HepG2 (cell line): ENCODE data around the gene CARD19. TPM values are rescaled to one million over a fixed set of nuclear protein-coding genes. Genes with fewer than 3 reads are reported as not detected.

ENCODE experiments used
- AGO1 ChIP-seq: fragments of 200-400 bp; formaldehyde crosslinking; IDR thresholded peaks from 2 replicates; pipeline ENCODE4 v1.6.1; 2017; ENCODE audit warnings: mild to moderate bottlenecking, low read depth, low read length, moderate library complexity; ENCODE audit not compliant: poor library complexity, severe bottlenecking
- AGO2 ChIP-seq: fragments of 200-400 bp; formaldehyde crosslinking; optimal IDR thresholded peaks from 2 replicates; pipeline ENCODE3; 2017; ENCODE audit warnings: mild to moderate bottlenecking, low read depth, low read length, moderate library complexity
- FOXM1 ChIP-seq: sonication (generic); formaldehyde crosslinking; IDR thresholded peaks from 2 replicates; pipeline ENCODE4 v1.5.0; 2020; ENCODE audit warnings: missing genetic modification reagents
- MATR3 ChIP-seq: sonication (generic); formaldehyde crosslinking; IDR thresholded peaks from 2 replicates; pipeline ENCODE4 v1.4.0; 2020; ENCODE audit warnings: missing genetic modification reagents
- RBM22 ChIP-seq: fragments of 200-400 bp; formaldehyde crosslinking; optimal IDR thresholded peaks from 2 replicates; pipeline ENCODE3; 2017; ENCODE audit warnings: mild to moderate bottlenecking, low read length, moderate library complexity
- RCOR2 ChIP-seq: IDR thresholded peaks from 2 replicates; pipeline ENCODE4 v1.6.1; 2016; ENCODE audit warnings: missing biosample characterization, missing genetic modification reagents
- YY1 ChIP-seq: IDR thresholded peaks from 2 replicates; pipeline ENCODE4 v1.6.1; 2011; ENCODE audit warnings: low read length, low read depth, moderate library complexity, mild to moderate bottlenecking; ENCODE audit not compliant: insufficient read depth, insufficient replicate concordance
- ZBTB38 ChIP-seq: sonication (generic); formaldehyde crosslinking; IDR thresholded peaks from 2 replicates; pipeline ENCODE4 v1.5.1; 2020; ENCODE audit warnings: mild to moderate bottlenecking, missing genetic modification reagents
- ZIK1 ChIP-seq: sonication (generic); formaldehyde crosslinking; IDR thresholded peaks from 2 replicates; pipeline ENCODE4 v1.5.0; 2020; ENCODE audit warnings: mild to moderate bottlenecking, low read depth, missing genetic modification reagents, borderline replicate concordance
- ZNF552 ChIP-seq: sonication (generic); formaldehyde crosslinking; IDR thresholded peaks from 2 replicates; pipeline ENCODE4 v1.9.0; 2022; ENCODE audit warnings: missing genetic modification reagents, mild to moderate bottlenecking, borderline replicate concordance
- ZNF660 ChIP-seq: sonication (generic); formaldehyde crosslinking; IDR thresholded peaks from 2 replicates; pipeline ENCODE4 v1.5.1; 2020; ENCODE audit warnings: mild to moderate bottlenecking, low read depth, missing genetic modification reagents, borderline replicate concordance
- polyA plus RNA-seq, 8 experiments: library from polyadenylated mRNA; depleted of rRNA in 3 of 8; stranded (reverse) in 7 of 8; unstranded in 1 of 8; fragments of >200 nt; fragmentation: Illumina TruSeq in 4 of 8; extraction: Trizol in 4 of 8; gene quantifications; 2 replicates each; pipeline versions ENCODE4 v1.2.1 to v1.2.3, GENCODE V29; 2011 to 2016; ENCODE audit warnings: low read depth in 4 of 8, missing spikeins in 1 of 8, mixed read lengths in 1 of 8; ENCODE audit not compliant: insufficient read depth in 1 of 8
- total RNA-seq, 5 experiments: library from RNA; depleted of rRNA; stranded (reverse); fragments of >200 nt; fragmentation: Illumina TruSeq; extraction: Trizol; gene quantifications; 2 replicates each; pipeline ENCODE4 v1.2.3, GENCODE V29; 2016; ENCODE audit warnings: low read depth in 1 of 5
- TF ChIP-seq, protein P1 (sequence below): sonication (generic); formaldehyde crosslinking; IDR thresholded peaks from 2 replicates; pipeline ENCODE4 v1.5.0; 2020; ENCODE audit warnings: missing genetic modification reagents
- TF ChIP-seq, protein P2 (sequence below): sonication (generic); formaldehyde crosslinking; IDR thresholded peaks from 2 replicates; pipeline ENCODE4 v1.4.0; 2020; ENCODE audit warnings: mild to moderate bottlenecking, missing genetic modification reagents

CARD19 gene
- total and polyA plus RNA-seq, 2 of the 13 experiments (the other 11 are each of a cell fraction or from before 2014, with no cell fraction given) = 18.4 to 47.2 TPM

DNA sequence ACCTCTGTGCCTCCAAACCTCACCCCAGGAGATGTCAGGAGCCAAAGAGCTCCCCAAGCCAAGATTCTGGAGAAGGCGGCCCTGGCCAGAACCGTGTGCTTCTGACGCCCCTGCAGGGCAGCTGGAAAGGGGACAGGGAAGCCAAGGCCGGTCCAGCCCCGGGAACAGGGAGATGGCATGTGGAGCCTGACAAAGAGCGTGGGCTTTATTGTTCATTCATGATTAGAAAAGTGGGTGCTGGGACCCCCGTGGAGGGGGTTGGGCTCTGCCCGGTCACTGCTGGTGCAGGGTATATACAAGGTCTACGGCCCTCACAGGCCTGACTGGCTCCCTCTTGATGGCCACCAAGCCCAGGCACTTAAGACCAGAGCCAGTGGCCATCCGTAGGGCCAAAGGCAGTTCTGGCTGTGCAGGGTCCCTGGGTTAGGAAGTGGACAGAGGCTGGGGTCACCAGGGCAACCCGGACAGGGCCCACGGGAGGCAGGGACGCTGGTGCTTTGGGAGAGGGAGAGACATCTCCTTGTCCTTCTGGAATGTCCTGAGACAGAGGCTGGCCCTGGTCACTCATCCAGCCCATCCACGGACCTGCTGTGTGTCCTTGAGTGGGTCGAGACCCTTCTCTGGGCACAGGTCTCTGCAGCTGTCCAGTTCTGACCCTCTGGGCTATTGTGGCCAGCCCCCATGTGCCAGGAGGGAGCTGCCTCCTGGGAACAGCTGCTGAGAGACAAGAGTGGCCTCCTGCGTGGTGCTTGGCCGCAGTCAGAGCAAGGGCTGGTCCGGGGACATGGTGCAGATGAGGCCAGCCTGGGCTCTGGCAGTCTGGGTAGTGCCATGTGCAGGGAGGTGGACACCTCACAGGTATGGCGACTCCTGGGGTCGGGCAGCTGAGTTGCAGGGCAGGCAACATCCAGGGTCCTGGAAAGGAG is 25.6 kb downstream of the CARD19 start (continued):
- TF ChIP-seq, protein P1, sequence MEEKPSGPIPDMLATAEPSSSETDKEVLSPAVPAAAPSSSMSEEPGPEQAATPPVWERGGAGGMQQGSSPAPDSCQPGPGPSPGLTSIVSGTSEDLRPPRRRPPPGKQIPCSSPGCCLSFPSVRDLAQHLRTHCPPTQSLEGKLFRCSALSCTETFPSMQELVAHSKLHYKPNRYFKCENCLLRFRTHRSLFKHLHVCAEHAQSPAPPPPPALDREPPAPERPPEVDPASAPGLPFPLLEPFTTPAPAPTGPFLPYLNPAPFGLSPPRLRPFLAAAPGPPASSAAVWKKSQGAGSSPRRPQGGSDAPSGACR (CRISPR knock-in tag) = no peak
- peak; percentile 92 for TF ChIP-seq RBM22
- TF ChIP-seq, protein P2, sequence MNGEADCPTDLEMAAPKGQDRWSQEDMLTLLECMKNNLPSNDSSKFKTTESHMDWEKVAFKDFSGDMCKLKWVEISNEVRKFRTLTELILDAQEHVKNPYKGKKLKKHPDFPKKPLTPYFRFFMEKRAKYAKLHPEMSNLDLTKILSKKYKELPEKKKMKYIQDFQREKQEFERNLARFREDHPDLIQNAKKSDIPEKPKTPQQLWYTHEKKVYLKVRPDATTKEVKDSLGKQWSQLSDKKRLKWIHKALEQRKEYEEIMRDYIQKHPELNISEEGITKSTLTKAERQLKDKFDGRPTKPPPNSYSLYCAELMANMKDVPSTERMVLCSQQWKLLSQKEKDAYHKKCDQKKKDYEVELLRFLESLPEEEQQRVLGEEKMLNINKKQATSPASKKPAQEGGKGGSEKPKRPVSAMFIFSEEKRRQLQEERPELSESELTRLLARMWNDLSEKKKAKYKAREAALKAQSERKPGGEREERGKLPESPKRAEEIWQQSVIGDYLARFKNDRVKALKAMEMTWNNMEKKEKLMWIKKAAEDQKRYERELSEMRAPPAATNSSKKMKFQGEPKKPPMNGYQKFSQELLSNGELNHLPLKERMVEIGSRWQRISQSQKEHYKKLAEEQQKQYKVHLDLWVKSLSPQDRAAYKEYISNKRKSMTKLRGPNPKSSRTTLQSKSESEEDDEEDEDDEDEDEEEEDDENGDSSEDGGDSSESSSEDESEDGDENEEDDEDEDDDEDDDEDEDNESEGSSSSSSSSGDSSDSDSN (CRISPR knock-in tag) = no peak
- peak; percentile 40 for TF ChIP-seq AGO2
- TF ChIP-seq FOXM1 (CRISPR knock-in tag) = no peak
- no peak for TF ChIP-seq ZIK1 (CRISPR knock-in tag)
- no peak for TF ChIP-seq ZNF552 (CRISPR knock-in tag)
- no peak for TF ChIP-seq RCOR2 (CRISPR knock-in tag)
- no peak for TF ChIP-seq AGO1
- TF ChIP-seq YY1 = no peak
- TF ChIP-seq MATR3 (CRISPR knock-in tag) = no peak
- no peak for TF ChIP-seq ZNF660 (CRISPR knock-in tag)
- TF ChIP-seq ZBTB38 (CRISPR knock-in tag) = 0 out of 2 replicates have a peak, but pooled peaks have one; percentile 30
